Measurements from ENCODE around the gene OS9.
"Not testable (repeated sequence)": the region's sequence is repeated elsewhere in the genome, so short reads cannot be mapped to it uniquely, and the experiment has no call there.

OS9 gene

DNA sequence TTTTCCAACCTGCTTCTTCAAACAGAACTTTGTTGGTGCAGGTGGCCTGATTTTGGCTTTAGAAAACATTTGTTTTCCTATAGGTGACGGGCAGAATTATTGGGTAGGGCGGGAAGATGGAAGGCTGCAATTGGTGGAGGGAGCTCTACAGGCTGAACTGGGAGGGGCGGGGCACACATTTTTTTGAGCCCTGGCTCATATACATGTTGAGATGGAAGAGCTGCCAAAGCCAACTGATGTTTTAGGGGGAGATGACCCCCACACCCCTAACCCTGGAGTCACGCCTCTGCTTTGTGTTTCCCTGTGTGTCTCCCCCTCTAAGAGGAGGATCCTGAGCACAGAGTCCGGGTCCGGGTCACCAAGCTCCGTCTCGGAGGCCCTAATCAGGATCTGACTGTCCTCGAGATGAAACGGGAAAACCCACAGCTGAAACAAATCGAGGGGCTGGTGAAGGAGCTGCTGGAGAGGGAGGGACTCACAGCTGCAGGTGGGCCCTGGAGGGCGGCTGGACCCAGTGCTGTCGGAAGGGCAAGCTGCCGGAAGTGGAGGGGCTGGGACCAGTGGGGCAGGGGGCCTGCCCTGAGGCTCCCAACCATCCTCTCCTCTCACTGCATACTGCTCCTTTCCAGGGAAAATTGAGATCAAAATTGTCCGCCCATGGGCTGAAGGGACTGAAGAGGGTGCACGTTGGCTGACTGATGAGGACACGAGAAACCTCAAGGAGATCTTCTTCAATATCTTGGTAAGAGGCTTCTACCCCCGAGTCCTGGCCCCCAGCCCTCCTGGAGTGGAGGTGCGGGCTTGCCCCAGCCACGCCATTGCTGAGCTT, 26.1 kb downstream of the OS9 start:
- TF ChIP-seq, protein P1, sequence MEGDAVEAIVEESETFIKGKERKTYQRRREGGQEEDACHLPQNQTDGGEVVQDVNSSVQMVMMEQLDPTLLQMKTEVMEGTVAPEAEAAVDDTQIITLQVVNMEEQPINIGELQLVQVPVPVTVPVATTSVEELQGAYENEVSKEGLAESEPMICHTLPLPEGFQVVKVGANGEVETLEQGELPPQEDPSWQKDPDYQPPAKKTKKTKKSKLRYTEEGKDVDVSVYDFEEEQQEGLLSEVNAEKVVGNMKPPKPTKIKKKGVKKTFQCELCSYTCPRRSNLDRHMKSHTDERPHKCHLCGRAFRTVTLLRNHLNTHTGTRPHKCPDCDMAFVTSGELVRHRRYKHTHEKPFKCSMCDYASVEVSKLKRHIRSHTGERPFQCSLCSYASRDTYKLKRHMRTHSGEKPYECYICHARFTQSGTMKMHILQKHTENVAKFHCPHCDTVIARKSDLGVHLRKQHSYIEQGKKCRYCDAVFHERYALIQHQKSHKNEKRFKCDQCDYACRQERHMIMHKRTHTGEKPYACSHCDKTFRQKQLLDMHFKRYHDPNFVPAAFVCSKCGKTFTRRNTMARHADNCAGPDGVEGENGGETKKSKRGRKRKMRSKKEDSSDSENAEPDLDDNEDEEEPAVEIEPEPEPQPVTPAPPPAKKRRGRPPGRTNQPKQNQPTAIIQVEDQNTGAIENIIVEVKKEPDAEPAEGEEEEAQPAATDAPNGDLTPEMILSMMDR (IDR thresholded peaks at IDR 0.05; ENCODE audit: insufficient read depth, low read length, poor library complexity, severe bottlenecking), result no peak
- Histone ChIP-seq H3K36me3 (ENCODE audit: control insufficient read depth, insufficient read depth, low read length) (peaks cover 37% of the 10 kb centered on the region), H3K27me3 (replicated peaks; ENCODE audit: control insufficient read depth, insufficient read depth, low read length) (no peaks in the 10 kb centered on the region), H3K4me3 (replicated peaks; ENCODE audit: low read depth, low read length) (no peak overlapping the region)
- DNase-seq (ENCODE audit: extremely low read depth, insufficient read length), result no peak

DNA sequence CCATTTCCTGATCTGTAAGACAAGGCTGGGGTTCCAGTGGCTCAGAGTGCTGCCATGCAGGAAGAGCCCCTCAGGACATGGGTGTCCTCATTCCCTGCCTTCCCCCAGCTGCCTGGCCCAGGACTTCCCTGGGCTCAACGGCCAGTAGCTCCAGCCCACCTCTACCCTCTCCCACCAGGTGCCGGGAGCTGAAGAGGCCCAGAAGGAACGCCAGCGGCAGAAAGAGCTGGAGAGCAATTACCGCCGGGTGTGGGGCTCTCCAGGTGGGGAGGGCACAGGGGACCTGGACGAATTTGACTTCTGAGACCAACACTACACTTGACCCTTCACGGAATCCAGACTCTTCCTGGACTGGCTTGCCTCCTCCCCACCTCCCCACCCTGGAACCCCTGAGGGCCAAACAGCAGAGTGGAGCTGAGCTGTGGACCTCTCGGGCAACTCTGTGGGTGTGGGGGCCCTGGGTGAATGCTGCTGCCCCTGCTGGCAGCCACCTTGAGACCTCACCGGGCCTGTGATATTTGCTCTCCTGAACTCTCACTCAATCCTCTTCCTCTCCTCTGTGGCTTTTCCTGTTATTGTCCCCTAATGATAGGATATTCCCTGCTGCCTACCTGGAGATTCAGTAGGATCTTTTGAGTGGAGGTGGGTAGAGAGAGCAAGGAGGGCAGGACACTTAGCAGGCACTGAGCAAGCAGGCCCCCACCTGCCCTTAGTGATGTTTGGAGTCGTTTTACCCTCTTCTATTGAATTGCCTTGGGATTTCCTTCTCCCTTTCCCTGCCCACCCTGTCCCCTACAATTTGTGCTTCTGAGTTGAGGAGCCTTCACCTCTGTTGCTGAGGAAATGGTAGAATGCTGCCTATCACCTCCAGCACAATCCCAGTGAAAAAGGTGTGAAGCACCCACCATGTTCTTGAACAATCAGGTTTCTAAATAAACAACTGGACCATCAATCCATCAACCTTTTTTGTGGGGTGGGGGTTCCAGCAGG, 27.0 kb downstream of the OS9 start:
- H3K36me3 ChIP-seq (ENCODE audit: control insufficient read depth, insufficient read depth, low read length), result peaks cover 38% of the 10 kb centered on the region
- TF ChIP-seq, protein P1 (IDR thresholded peaks at IDR 0.05; ENCODE audit: insufficient read depth, low read length, poor library complexity, severe bottlenecking), result no peak

GRCh38 chr12:57721846-57722608, 28.1 kb downstream of the OS9 start:
- not testable (repeated sequence) for H3K27me3 ChIP-seq (replicated peaks; ENCODE audit: control insufficient read depth, insufficient read depth, low read length); DNase-seq (ENCODE audit: extremely low read depth, insufficient read length); H3K4me3 ChIP-seq (replicated peaks; ENCODE audit: low read depth, low read length)
- H3K36me3 ChIP-seq (ENCODE audit: control insufficient read depth, insufficient read depth, low read length), result peaks cover 38% of the 10 kb centered on the region

More for the DNA sequence above, 27.0 kb downstream of the OS9 start:
- no peak overlapping the region for H3K4me3 ChIP-seq (replicated peaks; ENCODE audit: low read depth, low read length)
- no peaks in the 10 kb centered on the region for H3K27me3 ChIP-seq (replicated peaks; ENCODE audit: control insufficient read depth, insufficient read depth, low read length)
- DNase-seq (ENCODE audit: extremely low read depth, insufficient read length), result no peak

- Histone ChIP-seq H3K27me3 (replicated peaks; ENCODE audit: control insufficient read depth, insufficient read depth, low read length) (no peaks in the 10 kb centered on the region), H3K4me3 (replicated peaks; ENCODE audit: low read depth, low read length) (no peak overlapping the region)
- TF ChIP-seq, protein P1 (IDR thresholded peaks at IDR 0.05; ENCODE audit: insufficient read depth, low read length, poor library complexity, severe bottlenecking), result no peak
These were observed 29.0 kb downstream of the OS9 start for GRCh38 chr12:57722716-57723629.

GRCh38 chr12:57723630-57723962, 29.7 kb downstream of the OS9 start:
- H3K4me3 ChIP-seq (replicated peaks; ENCODE audit: low read depth, low read length), result no peak overlapping the region
- peaks cover 39% of the 10 kb centered on the region for H3K36me3 ChIP-seq (ENCODE audit: control insufficient read depth, insufficient read depth, low read length)
- TF ChIP-seq, protein P1 (IDR thresholded peaks at IDR 0.05; ENCODE audit: insufficient read depth, low read length, poor library complexity, severe bottlenecking), result no peak
- H3K27me3 ChIP-seq (replicated peaks; ENCODE audit: control insufficient read depth, insufficient read depth, low read length), result no peaks in the 10 kb centered on the region
- no peak for DNase-seq (ENCODE audit: extremely low read depth, insufficient read length)

More at GRCh38 chr12:57722716-57723629, 29.0 kb downstream of the OS9 start:
- peaks cover 44% of the 10 kb centered on the region for H3K36me3 ChIP-seq (ENCODE audit: control insufficient read depth, insufficient read depth, low read length)
- DNase-seq (ENCODE audit: extremely low read depth, insufficient read length), result no peak

Measured in GM06990 (cell line).